ENCODE data around the gene GABRD.
"Not testable (repeated sequence)": the region's sequence is repeated elsewhere in the genome, so short reads cannot be mapped to it uniquely, and the experiment has no call there.

GABRD gene, protein sequence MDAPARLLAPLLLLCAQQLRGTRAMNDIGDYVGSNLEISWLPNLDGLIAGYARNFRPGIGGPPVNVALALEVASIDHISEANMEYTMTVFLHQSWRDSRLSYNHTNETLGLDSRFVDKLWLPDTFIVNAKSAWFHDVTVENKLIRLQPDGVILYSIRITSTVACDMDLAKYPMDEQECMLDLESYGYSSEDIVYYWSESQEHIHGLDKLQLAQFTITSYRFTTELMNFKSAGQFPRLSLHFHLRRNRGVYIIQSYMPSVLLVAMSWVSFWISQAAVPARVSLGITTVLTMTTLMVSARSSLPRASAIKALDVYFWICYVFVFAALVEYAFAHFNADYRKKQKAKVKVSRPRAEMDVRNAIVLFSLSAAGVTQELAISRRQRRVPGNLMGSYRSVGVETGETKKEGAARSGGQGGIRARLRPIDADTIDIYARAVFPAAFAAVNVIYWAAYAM

DNA sequence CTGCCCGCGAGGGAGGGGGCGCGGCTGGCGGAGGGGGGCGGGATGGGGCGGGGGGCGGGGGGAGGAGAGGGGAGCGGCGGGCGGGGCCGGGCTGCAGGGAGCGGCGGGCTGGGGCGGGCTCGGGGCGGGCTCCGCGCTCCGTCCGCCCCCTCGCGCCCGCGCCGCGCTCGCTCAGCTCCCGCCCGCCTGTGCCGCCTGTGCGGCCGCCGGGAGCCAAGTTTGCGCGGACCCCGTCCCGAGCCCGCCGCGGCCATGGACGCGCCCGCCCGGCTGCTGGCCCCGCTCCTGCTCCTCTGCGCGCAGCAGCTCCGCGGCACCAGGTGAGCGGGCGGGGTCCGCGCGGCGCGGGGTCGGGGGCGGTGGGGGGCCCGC lies at the start of gene GABRD:
Gene GABRD, plus strand, starts transcription at position 174 of the 372 bp plus-strand sequence. Its CDS starts 79 bp downstream, at position 253.
- no peak for DNase-seq

DNA sequence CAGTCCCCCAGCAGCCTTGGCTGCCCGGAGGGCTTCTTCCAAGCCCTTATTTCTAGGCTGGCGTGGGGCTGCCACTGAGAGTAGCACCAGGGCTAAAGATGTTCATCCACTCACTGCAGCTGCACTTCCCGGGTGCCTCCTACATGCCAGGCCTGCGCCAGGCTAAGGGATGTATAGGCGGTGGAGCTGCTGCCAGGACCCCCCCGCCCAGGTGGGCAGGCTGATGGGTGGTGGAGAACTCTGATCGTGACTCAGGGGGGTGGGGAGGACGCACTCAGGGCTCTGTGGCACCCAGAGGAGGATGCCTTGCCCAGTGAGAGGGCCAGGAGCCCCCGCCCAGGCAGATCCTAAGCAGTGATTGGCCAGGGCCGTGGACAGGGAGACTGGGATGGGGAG lies 49.6 kb upstream of the GABRD start:
- DNase-seq, result no peak

DNA sequence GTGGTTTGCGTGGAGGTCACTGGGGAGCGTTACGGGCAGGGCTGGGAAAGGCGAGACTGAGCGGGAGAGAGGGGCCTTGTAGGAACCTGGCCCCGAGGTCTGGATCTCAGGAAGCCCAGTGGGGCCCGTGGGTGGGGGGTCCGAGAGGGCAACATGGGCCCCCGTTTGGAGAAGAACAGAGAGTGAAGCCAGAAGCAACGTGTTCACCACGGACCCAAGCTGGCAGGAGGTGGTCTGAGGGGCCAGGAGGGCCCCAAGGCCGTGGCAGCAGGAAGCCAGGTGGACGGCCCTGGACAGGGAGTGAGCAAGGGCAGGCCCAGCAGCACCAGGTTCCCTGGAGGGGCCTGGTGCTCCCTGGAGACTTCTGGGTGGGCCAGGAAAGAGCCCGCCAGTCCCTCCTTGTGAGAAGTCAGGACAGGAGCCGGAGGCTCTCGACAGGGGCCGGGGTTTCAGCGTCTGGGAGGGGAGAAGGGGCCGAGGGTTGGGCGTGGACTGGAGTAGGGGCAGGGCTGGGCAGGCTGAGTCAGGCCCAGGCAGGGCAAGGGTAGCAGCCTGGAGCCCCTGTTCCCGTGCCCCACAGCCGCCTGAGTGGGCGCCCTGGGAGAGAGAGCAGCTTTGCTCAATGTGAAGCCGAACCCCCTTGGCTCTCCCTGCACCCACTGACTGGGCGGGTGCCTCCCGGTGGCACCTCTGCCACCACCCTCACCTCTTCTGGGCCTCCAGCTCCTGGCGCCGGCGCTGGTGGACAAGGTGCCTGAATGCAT lies 49.0 kb upstream of the GABRD start:
- DNase-seq, result no peak

DNA sequence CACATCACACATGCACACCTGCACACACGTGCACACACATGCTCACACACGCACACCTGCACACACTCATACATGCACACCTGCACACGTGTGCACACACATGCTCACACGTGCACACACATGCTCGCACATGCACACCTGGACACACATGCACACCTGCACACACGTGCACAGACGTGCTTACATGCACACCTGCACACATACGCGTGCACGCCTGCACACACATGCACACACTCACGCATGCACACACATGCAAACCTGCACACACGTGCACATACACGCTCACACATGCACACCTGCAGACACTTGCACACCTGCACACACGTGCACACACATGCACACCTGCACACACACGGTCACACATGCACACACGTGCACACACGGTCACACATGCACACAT lies 48.1 kb upstream of the GABRD start:
- no peak for DNase-seq

DNA sequence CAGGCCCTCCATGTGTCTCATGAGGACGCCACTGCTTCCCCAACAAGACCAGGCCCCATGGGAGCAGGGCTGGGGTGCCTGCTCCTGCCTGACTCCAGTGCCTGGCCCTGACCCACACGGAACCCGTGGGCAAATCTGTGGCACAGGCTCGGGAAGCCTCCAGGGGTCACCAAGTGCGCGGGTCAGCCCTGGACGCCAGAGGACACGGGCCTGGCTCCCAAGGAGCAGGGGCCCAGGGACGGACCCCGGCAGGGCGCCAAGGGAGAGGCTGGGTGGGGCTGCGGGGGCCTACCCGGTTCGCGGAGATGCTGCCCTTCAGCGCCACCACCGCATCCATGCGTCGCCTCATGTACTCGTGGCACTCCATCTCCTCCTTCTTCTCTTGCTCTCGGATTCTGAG lies 47.5 kb upstream of the GABRD start:
- no peak for DNase-seq

DNA sequence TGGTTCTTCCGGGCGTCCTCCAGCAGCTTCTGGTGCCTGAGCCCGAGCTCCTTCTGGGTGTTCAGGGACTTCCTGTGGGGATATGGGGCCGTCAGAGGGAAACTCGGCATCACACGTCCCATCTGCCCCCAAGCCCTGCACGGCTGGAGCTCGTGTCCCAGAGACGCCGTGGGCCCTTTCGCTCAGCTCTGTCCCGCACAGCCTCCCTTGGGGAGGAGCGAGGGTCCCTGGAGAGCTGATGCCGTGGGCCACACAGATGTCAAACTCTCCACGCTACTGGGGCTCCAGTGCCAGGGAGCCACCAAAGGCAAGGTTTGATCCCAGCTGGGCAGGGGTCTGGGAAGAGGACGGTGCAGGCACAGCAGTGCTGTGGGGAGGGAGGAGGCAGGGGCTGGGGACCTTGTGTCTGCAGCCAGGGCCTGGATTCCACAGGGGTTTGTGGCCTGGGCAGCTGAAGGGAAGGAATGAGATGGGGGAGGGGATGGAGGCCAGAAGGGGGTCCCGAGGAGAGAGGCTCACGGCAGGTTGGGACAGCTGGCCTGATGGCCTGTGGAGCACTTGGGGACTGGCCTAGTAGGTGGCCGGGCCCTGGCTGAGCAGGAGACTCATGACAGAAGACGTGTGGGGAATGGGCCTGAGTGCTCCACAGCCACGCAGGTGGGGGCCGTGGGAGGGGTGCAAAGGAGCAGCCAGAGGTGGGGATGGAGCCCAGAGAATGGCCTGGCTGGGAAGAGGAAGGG lies 46.0 kb upstream of the GABRD start:
- no peak for DNase-seq

DNA sequence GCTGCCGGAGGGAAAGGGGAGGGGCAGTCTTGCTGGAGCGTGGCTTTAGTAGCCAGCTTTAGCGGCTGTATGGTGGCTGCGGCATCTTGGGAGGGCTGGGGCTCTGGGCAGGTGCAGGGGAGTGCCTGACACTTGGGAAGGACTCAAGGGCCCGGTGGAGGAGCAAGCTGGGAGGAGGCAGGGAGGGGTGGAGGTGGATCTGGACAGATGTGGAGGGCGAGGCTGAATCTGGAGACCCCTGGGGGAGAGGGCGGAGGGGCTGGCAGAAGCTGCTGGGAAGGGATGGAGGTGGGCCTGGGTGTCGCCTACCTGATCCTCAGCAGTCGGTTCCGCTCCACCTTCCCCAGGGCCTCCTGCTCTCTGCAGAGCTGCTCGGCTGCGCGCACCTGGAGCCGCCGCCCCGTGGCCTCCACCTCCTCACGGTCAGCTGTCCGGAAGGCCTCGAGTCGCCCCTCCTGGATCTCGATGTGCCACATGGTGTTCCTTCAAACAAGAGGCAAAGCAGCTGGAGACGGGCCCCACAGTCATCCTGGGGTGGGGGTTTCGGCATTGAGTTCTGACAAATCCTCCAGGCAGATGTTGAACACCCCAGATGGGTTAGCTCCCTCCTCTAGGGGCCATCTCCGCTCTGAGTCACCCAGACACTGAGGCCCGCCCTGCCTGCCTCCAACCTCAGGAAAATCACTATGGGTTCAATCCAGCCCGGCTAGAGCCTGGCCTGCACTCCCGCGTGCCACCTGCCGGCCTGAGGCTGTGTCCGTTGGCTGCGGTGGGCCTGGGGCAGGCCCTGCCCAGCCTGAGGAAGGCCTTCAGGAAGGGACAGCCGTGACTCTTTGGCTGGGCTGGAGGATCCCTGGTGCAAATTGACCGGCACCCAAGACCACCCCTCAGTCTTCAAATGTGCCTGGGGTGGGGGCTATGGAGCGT lies 45.2 kb upstream of the GABRD start:
- no peak for DNase-seq

DNA sequence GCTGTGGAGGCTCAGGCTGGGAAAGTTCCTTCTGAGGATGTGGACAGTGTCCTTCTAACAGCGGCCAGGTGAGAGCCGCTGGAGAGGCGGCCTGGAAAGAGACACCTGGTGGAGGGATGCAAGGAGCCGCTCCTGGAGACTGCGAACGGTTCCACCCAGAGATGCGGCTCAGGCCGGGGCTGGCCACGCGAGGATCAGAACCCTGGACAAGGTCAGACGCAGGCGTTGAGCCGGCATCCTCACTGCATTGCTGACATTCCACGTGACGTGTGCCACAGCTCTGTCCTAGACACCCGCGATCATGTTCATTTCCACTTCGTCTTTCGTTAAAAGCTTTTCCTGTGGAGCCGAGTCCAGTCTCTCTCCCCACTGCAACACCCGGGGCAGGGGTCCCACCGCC lies 44.3 kb upstream of the GABRD start:
- no peak for DNase-seq

DNA sequence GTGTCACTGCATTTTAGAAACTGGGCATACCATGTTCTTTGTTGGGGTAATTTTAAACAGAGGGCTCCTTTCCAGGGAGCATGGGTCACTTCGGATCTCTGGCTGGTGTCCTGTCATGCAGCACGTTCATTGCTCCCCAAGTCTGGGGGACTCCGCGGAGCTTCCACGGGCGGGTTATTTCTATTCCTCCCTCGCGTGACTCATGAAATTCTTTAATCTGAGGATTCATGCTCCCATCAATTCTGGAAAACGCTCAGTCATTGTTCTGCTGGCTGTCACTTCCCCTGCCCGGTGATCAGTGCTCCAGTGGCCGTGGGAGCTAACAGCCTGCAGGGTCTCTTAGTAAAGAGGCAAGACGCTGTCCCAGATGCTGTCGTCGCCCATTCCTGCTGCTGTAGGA lies 43.6 kb upstream of the GABRD start:
- no peak for DNase-seq

DNA sequence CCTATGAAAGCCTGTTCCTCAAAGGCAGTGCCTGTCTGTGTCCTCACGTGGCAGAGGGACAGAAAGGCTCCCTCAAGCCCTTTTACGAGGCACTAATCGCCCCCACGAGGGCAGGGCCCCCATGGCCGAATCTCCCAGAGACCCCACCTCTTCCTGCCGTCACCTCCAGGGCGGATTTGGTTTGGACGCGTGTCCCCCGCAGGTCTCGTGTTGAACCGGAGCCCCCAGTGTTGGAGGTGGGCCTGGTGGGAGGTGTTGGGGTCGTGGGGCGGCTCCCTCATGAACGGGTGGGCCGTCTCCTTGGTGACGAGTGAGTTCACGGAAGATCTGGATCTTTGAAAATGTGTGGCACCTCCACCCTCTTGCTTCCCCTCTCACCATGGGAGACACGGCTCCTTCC lies 43.1 kb upstream of the GABRD start:
- no peak for DNase-seq

DNA sequence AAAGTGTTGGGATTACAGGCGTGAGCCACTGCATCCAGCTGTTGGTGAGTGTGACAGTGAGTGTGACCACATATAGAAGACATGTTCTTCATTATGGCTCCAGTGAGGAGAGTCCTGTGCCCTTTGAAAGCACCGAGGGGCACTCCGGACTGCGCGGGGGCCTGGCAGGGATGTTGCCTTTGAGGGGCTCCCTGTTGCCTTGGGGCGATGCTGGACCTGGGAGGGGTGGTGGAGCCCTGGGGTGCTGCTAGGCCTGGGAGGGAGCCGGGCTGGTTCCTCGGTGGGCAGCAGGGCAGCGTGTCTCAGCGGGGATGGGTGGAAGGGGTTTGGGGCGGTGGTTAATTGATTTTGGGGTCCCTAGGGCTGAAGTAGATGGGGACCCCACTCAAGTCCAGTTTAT lies 41.0 kb upstream of the GABRD start:
- no peak for DNase-seq

DNA sequence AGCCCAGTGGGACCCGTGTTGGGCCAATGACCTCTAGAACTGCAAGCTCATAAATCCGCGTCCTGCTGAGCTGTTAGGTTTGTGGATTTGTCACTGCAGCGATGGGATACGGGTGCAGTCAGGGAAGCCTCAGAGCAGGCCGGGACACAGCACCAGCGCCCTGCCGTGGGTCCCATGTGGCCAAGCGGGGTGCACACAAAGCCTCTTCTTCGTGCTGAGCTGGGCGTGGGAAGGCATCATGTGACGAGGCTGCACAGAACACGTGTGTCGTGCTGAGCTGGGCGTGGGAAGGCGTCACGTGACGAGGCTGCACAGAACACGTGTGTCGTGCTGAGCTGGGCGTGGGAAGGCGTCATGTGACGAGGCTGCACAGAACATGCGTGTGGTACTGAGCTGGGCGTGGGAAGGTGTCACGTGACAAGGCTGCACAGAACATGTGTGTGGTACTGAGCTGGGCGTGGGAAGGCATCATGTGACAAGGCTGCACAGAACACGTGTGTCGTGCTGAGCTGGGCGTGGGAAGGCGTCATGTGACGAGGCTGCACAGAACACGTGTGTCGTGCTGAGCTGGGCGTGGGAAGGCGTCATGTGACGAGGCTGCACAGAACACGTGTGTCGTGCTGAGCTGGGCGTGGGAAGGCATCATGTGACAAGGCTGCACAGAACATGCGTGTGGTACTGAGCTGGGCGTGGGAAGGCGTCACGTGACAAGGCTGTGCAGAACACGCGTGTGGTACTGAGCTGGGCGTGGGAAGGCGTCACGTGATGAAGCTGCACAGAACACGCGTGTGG lies 40.3 kb upstream of the GABRD start:
- DNase-seq, result not testable (repeated sequence)

DNA sequence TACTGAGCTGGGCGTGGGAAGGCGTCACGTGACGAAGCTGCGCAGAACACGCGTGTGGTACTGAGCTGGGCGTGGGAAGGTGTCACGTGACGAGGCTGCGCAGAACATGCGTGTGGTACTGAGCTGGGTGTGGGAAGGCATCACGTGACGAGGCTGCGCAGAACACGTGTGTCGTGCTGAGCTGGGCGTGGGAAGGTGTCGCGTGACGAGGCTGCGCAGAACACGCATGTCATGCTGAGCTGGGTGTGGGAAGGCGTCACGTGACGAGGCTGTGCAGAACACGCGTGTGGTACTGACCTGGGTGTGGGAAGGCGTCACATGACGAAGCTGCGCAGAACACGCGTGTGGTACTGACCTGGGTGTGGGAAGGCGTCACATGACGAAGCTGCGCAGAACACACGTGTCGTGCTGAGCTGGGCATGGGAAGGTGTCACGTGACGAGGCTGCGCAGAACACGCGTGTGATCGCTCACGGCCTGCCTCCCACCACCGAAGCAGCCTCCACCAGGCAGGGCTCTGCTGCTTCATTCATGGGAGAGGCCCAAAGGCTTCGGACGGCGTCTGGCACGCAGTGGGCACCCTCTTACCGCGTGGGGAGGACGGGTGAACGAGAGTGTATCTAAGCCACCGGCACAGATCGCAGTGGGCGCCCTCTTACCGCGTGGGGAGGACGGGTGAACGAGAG lies 39.5 kb upstream of the GABRD start:
- no peak for DNase-seq

DNA sequence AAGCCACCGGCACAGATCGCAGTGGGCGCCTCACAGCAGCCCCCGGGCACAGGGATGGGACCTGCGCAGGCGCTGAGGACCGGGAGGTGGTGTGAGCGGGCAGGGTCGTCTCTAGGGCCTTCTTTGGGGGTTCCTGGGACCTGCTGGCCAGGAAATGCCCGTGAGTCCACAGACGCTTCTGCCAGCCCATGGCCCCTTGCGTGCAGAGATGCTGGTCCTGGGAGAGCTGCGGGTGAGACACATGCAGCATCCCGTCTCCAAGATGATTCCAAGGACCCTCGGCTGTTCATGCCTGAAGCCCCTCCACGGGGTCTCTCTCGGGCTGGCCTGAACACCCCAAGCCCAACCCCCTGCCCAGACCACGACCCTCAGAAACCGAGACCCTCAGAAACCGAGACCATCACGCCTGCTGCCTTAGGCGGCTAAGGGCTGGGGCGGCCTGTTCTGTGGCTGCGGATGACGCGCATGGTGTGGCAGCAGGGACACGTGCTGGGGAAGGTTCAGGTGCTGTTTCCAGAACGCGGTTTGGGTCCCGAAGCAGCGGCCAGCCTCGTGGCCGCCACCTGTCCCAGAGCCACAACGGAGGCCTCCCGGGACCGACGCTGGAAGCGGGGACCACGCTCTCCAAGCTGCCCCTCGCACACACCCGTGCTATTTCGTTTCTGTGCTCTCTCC lies 38.5 kb upstream of the GABRD start:
- no peak for DNase-seq

DNA sequence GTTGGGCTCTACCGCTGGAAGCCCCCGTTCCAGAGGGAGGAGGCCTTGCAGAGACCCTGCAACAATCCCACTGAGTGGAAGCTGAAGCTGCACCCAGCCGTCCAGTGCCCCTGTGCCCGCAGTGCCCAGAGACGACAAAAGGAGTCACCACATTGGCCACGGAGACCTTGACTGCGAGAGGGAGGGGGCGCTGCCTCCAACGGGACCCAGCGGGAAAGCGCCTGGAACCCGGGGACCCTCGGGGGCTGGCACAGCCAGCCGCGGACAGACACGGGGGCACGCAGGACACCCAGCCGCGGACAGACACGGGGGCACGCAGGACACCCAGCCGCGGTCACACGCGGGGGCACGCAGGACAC lies 38.0 kb upstream of the GABRD start:
- no peak for DNase-seq

DNA sequence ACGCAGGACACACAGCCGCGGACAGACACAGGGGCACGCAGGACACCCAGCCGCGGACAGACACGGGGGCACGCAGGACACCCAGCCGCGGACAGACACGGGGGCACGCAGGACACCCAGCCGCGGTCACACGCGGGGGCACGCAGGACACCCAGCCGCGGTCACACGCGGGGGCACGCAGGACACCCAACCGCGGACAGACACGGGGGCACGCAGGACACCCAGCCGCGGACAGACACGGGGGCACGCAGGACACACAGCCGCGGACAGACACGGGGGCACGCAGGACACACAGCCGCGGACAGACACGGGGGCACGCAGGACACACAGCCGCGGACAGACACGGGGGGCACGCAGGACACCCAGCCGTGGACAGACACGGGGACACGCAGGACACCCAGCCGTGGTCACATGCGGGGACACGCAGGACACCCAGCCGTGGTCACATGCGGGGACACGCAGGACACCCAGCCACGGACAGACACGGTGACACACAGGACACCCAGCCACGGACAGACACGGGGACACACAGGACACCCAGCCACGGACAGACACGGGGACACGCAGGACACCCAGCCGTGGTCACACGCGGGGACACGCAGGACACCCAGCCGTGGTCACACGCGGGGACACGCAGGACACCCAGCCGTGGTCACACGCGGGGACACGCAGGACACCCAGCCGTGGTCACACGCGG lies 37.4 kb upstream of the GABRD start:
- DNase-seq, result not testable (repeated sequence)

DNA sequence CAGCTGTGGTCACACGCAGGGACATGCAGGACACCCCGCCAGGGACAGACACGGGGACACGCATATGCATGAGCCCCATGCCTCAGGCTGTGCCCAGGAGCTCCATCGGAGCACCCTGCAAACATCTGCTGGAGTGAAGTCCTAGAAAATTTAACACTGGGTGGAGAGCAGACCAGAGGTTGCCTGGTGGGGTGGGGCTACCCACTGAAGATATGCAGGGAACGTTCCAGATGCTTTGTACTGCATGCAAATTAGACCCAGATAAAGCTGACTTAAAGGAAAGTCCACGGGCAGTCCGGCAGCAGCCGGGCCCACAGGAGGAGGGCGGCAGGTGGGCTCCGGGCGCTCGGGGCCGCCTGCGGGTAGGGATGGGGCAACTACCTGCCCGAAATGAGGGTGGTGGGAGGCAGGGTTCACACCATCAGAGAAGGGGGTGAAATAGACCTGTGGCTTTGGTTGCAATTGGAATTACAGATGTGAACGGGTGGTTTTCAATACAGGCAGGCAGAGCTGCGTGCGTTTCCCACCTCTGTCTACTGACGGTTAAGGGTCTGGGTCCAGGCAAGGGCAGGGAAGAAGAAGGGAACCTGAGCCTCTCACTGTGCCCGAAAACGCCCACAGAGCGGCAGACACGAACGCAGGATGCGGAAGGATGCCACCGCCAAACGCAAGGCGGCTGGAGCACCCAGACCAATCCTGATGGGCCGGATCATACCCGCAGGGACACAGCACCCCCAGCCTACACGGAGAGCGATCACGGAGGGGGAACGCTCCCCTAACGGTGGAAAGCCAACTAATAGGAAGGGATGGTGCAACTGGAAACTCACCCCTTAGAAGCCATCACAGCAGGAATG lies 36.5 kb upstream of the GABRD start:
- no peak for DNase-seq

DNA sequence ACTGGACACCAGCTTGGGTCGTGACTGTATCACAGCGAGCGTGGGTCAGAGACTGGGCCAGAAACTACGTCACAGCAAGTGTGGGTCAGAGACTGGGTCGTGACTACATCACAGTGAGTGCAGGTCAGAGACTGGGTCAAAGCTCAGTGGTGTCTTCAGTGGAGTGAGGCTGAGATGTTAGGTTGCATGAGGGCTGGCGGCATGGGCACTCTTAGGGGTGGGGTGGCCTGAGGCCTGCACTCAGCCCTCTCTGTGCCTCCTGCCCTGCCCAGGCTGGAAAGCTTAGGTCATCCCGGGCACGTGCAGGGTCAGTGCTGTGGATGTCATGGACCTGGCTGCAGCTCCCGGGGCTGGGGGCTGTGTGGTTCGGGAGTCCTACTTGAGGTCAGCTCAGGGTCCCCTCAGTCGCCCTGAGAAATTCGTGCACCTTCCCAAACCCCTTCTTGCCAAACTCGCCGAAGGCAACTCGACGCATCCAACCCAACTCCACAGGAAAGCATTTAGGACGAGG lies 34.5 kb upstream of the GABRD start:
- DNase-seq, result no peak
